Measurements from ENCODE around the gene PPFIA3. TPM values are rescaled to one million over a fixed set of nuclear protein-coding genes. Genes with fewer than 3 reads are reported as not detected.

Gene PPFIA3
- total and polyA plus RNA-seq, 2 of the 8 experiments (the other 6 are each of a cell fraction or from before 2014, with no cell fraction given): 15.9 to 25.3 TPM

DNA sequence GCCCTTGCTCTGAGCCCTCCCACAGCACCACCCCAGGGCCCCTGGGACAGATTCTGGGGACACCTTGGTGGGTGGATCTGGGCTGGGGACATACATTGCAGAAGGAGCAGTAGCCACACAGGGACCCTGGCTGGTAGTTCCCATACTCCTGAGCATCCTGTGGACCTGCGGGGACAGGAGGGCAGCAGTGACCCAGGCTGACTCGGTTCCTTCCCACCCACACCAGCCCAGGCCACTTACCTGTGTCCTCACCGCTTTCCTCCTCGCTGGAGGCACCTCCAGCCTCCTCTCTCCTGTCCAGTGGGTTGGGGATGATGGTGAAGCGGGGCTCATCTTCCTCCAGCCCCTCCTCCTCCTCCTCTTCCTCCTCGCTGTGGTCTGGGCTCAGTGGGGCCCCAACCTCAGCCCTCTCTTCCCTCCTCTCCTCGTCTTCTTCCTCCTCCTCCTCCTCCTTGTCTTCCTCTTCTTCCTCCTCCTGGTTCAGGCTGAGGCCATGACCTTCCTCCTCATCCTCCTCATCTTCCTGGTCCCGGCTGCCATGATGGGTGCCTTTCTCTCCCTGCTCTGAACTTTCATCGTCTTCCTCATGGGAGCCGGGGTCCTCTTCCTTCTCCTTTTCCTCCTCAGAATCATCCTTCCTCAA lies 33.9 kb downstream of the PPFIA3 start (continued):
- TF ChIP-seq, protein P1, sequence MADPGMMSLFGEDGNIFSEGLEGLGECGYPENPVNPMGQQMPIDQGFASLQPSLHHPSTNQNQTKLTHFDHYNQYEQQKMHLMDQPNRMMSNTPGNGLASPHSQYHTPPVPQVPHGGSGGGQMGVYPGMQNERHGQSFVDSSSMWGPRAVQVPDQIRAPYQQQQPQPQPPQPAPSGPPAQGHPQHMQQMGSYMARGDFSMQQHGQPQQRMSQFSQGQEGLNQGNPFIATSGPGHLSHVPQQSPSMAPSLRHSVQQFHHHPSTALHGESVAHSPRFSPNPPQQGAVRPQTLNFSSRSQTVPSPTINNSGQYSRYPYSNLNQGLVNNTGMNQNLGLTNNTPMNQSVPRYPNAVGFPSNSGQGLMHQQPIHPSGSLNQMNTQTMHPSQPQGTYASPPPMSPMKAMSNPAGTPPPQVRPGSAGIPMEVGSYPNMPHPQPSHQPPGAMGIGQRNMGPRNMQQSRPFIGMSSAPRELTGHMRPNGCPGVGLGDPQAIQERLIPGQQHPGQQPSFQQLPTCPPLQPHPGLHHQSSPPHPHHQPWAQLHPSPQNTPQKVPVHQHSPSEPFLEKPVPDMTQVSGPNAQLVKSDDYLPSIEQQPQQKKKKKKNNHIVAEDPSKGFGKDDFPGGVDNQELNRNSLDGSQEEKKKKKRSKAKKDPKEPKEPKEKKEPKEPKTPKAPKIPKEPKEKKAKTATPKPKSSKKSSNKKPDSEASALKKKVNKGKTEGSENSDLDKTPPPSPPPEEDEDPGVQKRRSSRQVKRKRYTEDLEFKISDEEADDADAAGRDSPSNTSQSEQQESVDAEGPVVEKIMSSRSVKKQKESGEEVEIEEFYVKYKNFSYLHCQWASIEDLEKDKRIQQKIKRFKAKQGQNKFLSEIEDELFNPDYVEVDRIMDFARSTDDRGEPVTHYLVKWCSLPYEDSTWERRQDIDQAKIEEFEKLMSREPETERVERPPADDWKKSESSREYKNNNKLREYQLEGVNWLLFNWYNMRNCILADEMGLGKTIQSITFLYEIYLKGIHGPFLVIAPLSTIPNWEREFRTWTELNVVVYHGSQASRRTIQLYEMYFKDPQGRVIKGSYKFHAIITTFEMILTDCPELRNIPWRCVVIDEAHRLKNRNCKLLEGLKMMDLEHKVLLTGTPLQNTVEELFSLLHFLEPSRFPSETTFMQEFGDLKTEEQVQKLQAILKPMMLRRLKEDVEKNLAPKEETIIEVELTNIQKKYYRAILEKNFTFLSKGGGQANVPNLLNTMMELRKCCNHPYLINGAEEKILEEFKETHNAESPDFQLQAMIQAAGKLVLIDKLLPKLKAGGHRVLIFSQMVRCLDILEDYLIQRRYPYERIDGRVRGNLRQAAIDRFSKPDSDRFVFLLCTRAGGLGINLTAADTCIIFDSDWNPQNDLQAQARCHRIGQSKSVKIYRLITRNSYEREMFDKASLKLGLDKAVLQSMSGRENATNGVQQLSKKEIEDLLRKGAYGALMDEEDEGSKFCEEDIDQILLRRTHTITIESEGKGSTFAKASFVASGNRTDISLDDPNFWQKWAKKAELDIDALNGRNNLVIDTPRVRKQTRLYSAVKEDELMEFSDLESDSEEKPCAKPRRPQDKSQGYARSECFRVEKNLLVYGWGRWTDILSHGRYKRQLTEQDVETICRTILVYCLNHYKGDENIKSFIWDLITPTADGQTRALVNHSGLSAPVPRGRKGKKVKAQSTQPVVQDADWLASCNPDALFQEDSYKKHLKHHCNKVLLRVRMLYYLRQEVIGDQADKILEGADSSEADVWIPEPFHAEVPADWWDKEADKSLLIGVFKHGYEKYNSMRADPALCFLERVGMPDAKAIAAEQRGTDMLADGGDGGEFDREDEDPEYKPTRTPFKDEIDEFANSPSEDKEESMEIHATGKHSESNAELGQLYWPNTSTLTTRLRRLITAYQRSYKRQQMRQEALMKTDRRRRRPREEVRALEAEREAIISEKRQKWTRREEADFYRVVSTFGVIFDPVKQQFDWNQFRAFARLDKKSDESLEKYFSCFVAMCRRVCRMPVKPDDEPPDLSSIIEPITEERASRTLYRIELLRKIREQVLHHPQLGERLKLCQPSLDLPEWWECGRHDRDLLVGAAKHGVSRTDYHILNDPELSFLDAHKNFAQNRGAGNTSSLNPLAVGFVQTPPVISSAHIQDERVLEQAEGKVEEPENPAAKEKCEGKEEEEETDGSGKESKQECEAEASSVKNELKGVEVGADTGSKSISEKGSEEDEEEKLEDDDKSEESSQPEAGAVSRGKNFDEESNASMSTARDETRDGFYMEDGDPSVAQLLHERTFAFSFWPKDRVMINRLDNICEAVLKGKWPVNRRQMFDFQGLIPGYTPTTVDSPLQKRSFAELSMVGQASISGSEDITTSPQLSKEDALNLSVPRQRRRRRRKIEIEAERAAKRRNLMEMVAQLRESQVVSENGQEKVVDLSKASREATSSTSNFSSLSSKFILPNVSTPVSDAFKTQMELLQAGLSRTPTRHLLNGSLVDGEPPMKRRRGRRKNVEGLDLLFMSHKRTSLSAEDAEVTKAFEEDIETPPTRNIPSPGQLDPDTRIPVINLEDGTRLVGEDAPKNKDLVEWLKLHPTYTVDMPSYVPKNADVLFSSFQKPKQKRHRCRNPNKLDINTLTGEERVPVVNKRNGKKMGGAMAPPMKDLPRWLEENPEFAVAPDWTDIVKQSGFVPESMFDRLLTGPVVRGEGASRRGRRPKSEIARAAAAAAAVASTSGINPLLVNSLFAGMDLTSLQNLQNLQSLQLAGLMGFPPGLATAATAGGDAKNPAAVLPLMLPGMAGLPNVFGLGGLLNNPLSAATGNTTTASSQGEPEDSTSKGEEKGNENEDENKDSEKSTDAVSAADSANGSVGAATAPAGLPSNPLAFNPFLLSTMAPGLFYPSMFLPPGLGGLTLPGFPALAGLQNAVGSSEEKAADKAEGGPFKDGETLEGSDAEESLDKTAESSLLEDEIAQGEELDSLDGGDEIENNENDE (IDR thresholded peaks at IDR 0.05; ENCODE audit: insufficient replicate concordance, low read length): no peak
- TF ChIP-seq RNF2 (IDR thresholded peaks at IDR 0.05; ENCODE audit: borderline replicate concordance, low read depth, low read length, missing control alignments, poor library complexity, severe bottlenecking): no peak
- no peak for TF ChIP-seq HDAC2 (IDR thresholded peaks at IDR 0.05; ENCODE audit: borderline replicate concordance in 1 of 2, low read depth in 2 of 2, low read length in 2 of 2)
- TF ChIP-seq FOSL1 (IDR thresholded peaks at IDR 0.05; ENCODE audit: insufficient read depth, low read depth, low read length): no peak
- TF ChIP-seq RAD21 (IDR thresholded peaks at IDR 0.05 in 1 of 2, conservative IDR thresholded peaks at IDR 0.05 in 1 of 2; ENCODE audit: low read depth in 2 of 2, low read length in 2 of 2): no peak
- no peak for TF ChIP-seq RFX5 (IDR thresholded peaks at IDR 0.05; ENCODE audit: borderline replicate concordance, low read depth, low read length)
- TF ChIP-seq TEAD4 (IDR thresholded peaks at IDR 0.05; ENCODE audit: low read depth, low read length): no peak
- TF ChIP-seq JUN (IDR thresholded peaks at IDR 0.05; ENCODE audit: low read depth, low read length): no peak

Data from H1 (cell line).